RCC 7860 (cell line): Measurements from ENCODE around the gene SPNS1.
"Not testable (repeated sequence)": the region's sequence is repeated elsewhere in the genome, so short reads cannot be mapped to it uniquely, and the experiment has no call there.

Experiments
- DNase-seq: peaks from one replicate; pipeline ENCODE4 v3.0.0-alpha.2; 2015; ENCODE audit warnings: low spot score
- FAIRE-seq: peaks from 2 replicates; lab custom pipeline; 2012; peaks lifted over from hg19 to GRCh38; lab: Jason Lieb, UNC

Gene SPNS1

GRCh38 chr16:28987170-28987853, 12.7 kb downstream of the SPNS1 start:
- no peak for DNase-seq
- FAIRE-seq, result no peak

GRCh38 chr16:28989363-28989762, 14.8 kb downstream of the SPNS1 start:
- DNase-seq (no peak), FAIRE-seq (no peak)

- DNase-seq (peak; percentile 28), FAIRE-seq (peak; percentile 47)
Observed at GRCh38 chr16:28990375-28991040, 15.9 kb downstream of the SPNS1 start.

- no peak for FAIRE-seq
- no peak for DNase-seq
Observed at GRCh38 chr16:28991687-28992086, 17.1 kb downstream of the SPNS1 start.

DNA sequence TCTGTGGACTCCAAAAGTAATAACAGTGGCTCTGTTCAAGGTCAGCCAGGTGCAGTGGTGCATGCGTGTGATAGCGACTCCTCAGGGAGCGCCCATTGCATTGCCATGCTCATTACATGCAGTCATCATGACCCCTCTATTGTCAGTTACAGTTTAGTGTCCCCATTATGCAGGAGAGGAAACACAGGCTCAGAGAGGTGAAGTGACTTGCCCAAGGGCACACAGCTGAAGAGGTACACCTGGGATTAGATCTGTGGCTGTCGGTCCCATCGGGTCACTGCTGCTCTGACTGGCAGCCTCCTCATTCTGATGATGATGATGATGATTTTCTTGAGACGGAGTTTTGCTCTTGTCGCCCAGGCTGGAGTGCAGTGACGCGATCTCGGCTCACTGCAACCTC, 17.9 kb downstream of the SPNS1 start:
- DNase-seq, result no peak
- no peak for FAIRE-seq

DNA sequence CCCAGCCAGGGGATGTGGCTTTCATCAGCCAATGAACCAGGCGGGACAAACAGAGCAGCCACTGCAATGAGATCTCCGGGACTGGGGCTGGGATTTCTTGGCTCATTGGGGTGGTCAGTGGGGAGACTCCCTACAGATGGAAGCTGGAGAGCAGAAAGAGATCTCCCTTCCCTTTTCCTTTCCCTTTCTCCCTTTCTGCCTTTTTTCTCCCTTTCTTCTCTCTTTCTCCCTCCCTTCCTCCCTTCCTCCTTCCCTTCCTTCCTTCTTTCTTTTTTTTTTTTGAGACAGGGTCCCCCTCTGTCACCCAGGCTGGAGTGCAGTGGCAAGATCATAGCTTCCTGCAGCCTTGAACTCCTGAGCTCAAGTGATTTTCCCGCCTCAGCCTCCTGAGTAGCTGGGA, 24.3 kb downstream of the SPNS1 start:
- FAIRE-seq, result no peak
- no peak for DNase-seq

- FAIRE-seq (no peak), DNase-seq (no peak)
Observed at GRCh38 chr16:28999577-28999976, 25.0 kb downstream of the SPNS1 start.

DNA sequence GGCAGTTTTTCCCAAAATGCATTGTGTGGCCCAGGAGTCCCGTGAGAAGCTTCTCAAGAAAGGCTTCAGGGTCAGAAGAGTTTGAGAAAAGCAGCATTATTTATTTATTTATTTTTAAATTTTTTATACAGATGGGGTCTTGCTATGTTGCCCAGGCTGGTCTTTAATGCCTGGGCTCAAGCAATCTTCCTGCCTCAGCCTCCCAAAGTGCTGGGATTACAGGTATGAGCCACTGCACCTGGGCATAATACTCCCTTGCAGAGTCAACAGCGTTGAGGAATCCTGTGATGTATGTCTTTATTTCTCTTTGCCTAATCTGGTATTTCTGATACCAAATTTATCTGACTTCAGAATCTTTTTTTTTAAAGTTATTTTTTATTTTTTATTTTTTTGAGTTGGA, 25.4 kb downstream of the SPNS1 start:
- DNase-seq, result no peak

GRCh38 chr16:29004496-29005139, 30.0 kb downstream of the SPNS1 start:
- not testable (repeated sequence) for FAIRE-seq, DNase-seq

More for the DNA sequence above, 25.4 kb downstream of the SPNS1 start:
- FAIRE-seq, result no peak

DNA sequence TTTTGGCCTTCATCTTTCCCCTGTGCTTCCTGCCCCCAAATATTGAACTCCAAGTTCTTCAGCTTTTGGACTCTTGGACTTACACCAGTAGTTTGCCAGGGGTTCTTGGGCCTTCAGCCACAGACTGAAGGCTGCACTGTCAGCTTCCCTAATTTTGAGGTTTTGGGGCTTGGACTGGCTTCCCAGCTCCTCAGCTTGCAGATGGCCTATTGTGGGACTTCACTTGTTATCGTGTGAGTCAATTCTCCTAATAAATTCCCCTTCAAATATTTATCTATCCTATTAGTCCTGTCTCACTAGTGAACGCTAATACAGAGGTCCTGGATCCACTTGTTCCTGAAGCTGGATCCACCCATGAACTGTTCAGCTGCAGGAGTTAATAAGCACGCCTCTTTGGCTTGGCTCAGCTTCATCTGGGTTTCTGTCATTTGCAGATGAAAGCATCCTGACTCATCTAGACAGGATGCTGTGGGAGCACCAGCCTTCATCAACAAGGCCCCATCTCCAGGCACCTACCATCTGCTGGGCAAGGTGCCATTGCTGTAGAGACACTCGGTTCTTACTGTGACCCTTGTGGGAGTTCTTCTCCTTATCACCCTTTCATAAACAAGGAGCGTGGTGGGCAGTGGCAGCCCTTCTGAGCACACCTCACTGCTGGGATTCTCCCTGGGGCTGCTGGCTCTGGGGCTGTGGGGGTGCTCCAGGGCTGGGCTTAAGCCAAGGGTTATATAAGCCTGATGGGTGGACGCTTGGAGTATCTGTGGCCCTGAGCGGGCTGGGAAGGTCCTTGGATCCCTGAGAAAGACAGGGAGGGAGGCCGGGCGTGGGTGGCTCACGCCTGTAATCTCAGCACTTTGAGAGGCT, 33.4 kb downstream of the SPNS1 start:
- FAIRE-seq (peak; percentile 38), DNase-seq (peak; percentile 63)

GRCh38 chr16:29009050-29009837, 34.7 kb downstream of the SPNS1 start:
- DNase-seq, result no peak
- FAIRE-seq, result no peak

DNA sequence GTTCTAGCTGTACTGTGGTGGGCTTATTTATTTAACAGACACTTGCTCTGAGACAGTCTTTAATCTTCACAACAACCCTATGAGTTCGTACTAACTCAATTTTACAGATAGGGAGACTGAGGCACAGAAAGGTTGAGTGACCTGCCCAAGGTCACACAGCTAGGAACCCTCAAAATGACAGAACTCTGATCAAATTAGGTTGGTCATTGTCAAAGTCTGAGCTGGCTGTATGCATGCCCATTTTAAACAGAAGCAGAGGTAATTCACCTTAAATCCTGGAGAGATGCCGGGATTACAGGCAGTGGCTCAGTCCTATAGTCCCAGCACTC, 35.2 kb downstream of the SPNS1 start:
- FAIRE-seq (no peak), DNase-seq (no peak)

GRCh38 chr16:29011112-29011511, 36.5 kb downstream of the SPNS1 start:
- FAIRE-seq (no peak), DNase-seq (no peak)

DNA sequence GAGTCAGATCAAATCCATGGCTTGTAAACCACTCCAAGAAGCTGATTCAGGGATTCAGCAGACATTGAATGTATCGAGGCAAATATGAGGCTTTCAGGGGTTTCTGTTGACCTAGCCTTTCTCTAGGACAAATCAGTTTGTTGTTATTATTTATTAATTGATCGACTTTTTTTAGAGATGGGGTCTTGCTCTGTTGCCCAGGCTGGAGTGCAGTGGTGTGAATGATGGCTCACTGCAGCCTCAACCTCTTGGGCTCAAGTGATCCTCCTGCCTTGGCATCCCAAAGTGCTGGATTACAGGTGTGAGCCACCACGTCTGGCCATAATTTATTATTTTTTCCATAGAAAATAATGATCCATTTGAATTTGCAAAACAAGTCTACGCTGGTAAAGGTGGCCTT, 37.3 kb downstream of the SPNS1 start:
- no peak for DNase-seq

DNA sequence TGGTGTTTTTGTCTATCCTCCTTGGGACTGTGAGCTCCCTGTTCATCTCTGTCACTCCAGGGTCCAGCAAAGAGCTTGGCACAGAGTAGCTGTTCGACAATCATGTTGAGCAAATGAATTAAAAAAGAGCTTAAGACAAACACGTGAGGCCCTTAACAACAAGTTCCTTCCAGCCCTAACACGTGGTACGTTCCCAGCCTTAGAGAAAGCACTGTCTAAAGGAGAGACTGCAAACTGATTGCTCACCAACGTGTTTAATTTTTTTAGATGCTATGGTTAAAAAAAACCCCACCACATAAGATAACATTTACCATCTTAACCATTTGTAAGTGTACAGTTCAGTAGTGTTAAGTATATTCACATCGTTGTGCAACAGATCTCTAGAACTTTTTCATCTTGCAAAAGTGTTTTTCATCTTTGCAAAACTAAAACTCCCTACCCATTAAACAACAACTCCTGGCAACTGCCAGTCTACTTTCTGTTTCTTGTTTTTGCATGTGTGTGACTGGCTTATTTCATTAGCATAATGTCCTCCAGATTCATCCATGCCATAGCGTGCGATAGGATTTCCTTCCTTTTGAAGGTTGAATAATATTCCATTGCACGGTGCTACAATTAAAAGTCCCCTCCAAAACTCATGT, 38.5 kb downstream of the SPNS1 start:
- no peak for FAIRE-seq
- no peak for DNase-seq

More for the DNA sequence above, 37.3 kb downstream of the SPNS1 start:
- FAIRE-seq, result no peak

- DNase-seq (no peak), FAIRE-seq (no peak)
Observed at GRCh38 chr16:29014561-29015069, 40.0 kb downstream of the SPNS1 start.

- DNase-seq (no peak), FAIRE-seq (no peak)
Observed at GRCh38 chr16:29022196-29022595, 47.6 kb downstream of the SPNS1 start.

DNA sequence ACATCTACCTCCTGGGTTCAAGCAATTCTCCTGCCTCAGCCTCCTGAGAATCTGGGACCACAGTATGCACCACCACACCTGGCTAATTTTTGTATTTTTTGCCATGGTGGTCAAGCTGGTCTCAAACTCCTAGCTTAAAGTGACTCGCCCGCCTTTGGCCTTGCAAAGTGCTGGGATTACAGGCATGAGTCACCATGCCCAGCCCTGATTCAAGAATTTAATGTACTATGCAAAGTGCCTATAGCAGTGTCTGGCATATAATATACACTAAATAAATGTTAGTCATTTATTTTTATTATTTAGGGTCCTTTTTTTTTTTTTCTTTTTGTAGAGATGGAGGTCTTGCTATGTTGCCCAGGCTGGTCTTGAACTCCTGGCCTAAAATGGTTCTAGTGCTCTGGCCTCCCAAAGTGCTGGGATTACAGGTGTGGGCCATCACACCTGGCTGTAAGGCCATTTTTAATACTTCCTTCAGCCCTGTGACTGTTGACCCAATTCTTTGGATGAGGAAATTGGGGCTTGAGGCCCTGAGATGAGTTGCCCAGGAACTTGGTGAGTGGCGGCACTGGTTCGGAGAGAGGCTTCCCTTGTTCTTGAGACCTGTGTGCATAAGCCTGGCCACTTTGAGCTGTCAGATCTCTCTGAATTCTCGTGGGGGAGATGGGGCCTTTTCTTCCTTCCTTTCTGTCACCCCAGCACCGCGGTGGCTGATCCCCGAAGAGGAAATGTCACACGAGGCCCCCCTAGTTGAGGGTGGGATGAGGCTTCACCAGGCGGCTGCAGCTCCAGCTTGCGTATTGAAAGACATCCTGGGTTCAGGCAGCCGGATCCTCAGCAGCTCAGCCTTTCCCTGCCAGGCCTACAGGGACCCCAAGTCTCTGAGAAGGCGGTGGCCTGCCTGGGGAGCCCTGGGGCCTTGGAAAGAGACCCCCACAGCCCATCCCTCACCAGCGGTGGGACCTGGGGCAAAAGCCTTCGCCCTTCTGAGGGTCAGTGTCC, 49.0 kb downstream of the SPNS1 start:
- FAIRE-seq, result peak; percentile 32

DNA sequence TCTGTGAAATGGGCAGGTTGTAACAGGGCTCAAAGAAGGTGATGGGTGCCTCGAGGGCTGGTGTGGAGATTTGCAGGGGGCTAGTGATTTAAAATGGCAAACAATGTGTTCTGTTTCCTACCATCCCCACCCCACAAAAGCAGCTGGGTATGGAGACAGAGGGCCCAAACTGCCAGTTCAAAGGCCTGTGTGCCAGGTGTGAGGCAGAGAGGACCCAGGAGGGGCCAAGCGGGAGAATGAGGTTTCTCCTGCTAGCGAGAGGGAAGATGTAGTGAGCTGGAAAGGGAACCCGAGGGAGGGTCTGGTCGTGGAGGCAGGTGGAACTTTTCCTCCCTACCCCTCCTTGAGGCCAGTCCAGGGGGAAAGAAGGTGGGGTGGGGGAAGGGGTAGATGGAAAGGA, 49.7 kb downstream of the SPNS1 start:
- FAIRE-seq (no peak), DNase-seq (no peak)

More for the DNA sequence above, 49.0 kb downstream of the SPNS1 start:
- DNase-seq, result peak; percentile 5
